Erythroblast (primary cell): ENCODE results near the gene ADAMTS9.

Experiments
- GATA1 ChIP-seq: IDR thresholded peaks from 2 replicates; pipeline ENCODE4 v1.6.1; 2011; ENCODE audit warnings: low read depth, mild to moderate bottlenecking, control low read depth, low read length, moderate library complexity
- POLR2A ChIP-seq: IDR thresholded peaks from 2 replicates; pipeline ENCODE4 v1.6.1; 2011; ENCODE audit warnings: mild to moderate bottlenecking, low read length

DNA sequence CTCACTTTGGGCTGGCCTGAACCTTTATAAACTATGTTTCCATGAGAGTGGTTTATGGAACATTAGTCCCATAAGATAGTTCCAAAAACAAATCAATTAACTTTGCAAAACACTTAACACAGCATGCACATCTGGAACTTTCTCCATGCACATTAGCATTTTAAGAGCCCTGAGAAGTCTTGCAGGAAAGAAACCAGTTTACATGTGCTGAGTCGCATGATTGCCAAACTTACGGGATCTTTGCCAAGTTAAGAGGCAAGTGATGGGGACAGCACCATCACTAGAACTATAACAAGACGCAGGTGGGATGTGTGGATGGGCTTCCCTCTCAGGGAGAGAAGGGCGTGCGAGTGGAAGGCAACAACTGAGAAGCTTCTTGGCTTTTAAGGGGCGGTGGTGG lies 20.7 kb downstream of the ADAMTS9 start:
- no peak for TF ChIP-seq POLR2A
- no peak for TF ChIP-seq GATA1
